Stomach (tissue), 9 donors: ENCODE results near the gene SWI5. TPM values are rescaled to one million over a fixed set of nuclear protein-coding genes. Genes with fewer than 3 reads are reported as not detected.
A peak's percentile ranks its signal among the peaks of the same experiment; 100 is the strongest.

Experiments used
- DNase-seq, 2 donors: peaks; one replicate each; pipeline versions ENCODE4 v3.0.0 to v3.0.0-alpha.2; 2013 to 2019
- H3K27ac ChIP-seq, 5 donors: fragments of 200-600 bp in 4 of 5; sonication (generic) in 4 of 5; one replicate each; pipeline ENCODE4 v1.5.1; 2013 to 2019; ENCODE audit warnings: mild to moderate bottlenecking in 1 of 5, moderate library complexity in 1 of 5
- H3K27me3 ChIP-seq, 3 donors: fragments of 200-600 bp; sonication (generic); one replicate each; pipeline ENCODE4 v1.5.1; 2017 to 2019; ENCODE audit warnings: mixed run types in 1 of 3
- H3K36me3 ChIP-seq, 4 donors: fragments of 200-600 bp; sonication (generic); 1 replicate in 3 of 4; 2 replicates in 1 of 4; pipeline ENCODE4 v1.5.1; 2016 to 2019
- H3K4me1 ChIP-seq, 4 donors: fragments of 200-600 bp; sonication (generic); one replicate each; pipeline ENCODE4 v1.5.1; 2016 to 2019
- H3K4me3 ChIP-seq, 4 donors: fragments of 200-600 bp; sonication (generic) in 3 of 4; one replicate each; pipeline ENCODE4 v1.5.1; 2016 to 2019; ENCODE audit warnings: mild to moderate bottlenecking in 1 of 4
- H3K9me3 ChIP-seq, 4 donors: fragments of 200-600 bp; sonication (generic); one replicate each; pipeline ENCODE4 v1.5.1; 2016 to 2019
- CTCF ChIP-seq, 7 experiments: fragments of 450-650 bp in 4 of 7; fragments of 200-600 bp in 3 of 7; sonication (generic) in 3 of 7; IDR thresholded peaks; one replicate each; pipeline ENCODE4 v1.5.1; 2016 to 2019; ENCODE audit warnings: antibody characterized with exemption in 7 of 7, control low read depth in 2 of 7, mild to moderate bottlenecking in 1 of 7
- EP300 ChIP-seq: sonication (generic); formaldehyde crosslinking; IDR thresholded peaks from one replicate; pipeline ENCODE4 v1.6.1; 2017; ENCODE audit warnings: antibody characterized with exemption
- POLR2A ChIP-seq, 4 donors: fragments of 450-650 bp; IDR thresholded peaks; one replicate each; pipeline ENCODE4 v1.6.1; 2016; ENCODE audit warnings: antibody characterized with exemption in 4 of 4, control low read depth in 2 of 4, mild to moderate bottlenecking in 1 of 4, moderate library complexity in 1 of 4
- POLR2AphosphoS5 ChIP-seq, 3 donors: sonication (generic); formaldehyde crosslinking; IDR thresholded peaks; one replicate each; pipeline ENCODE4 v1.6.1; 2016; ENCODE audit warnings: antibody characterized with exemption in 3 of 3
- WGBS, 5 donors: extraction: QIAGEN DNeasy Blood & Tissue Kit in 3 of 5; methylation state at CpG; one replicate each; pipeline versions ENCODE4 v1.1.5 to v1.1.7; 2013 to 2018; 5-methylcytosine and 5-hydroxymethylcytosine counted together
- intact Hi-C: fragments of 100-400 bp; cut with DNase I; formaldehyde crosslinking; loops from one replicate; pipeline ENCODE4 v1.15.1; 2023; ENCODE audit warnings: low total_unique reads
- polyA plus RNA-seq, 3 donors: library from polyadenylated mRNA; stranded (reverse); fragments of 200-250 nt; gene quantifications; one replicate each; pipeline ENCODE4 v1.2.3, GENCODE V29; 2013
- total RNA-seq, 5 donors: library from RNA; depleted of rRNA; stranded (reverse); fragments of >200 nt; gene quantifications; one replicate each; pipeline versions ENCODE4 v1.1.0 to v1.2.3, GENCODE V29; 2014 to 2016
- donor health status: healthy with polysubstance abuse.
- donor health status: Bipolar disorder and iron deficiency.
- donor health status: healthy.

Gene SWI5
- total and polyA plus RNA-seq, 8 donors: 8.1 to 61.3 (median 32.9) TPM; not detected in 2

DNA sequence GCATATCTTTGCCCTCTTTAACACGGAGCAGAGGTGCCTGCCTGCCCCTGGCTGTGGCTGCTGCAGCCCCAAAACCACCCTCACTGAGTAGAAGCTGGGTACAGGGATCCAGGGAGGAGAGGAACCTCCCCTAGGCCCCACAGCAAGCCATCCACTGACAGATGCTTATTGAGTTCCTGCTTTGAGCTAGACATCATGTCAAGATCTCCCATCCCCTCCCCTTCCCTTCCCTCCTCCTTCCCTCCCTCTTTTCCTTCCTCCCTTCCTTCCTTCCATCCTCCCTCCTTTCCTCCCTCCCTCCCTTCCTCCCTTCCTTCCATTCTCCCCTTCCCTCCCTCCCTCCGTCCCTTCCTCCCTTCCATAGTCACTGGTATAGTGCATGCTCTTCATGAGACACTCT, 29.6 kb upstream of the SWI5 start:
- intact Hi-C loops: no loop called here
- Histone ChIP-seq H3K27me3 (peaks cover 0 to 47% (median 10%) of the 10 kb centered on the region in 3 donors), H3K27ac (peak overlapping the region in 3 of 5 donors; percentile 67 to 75 (median 73)), H3K4me1 (peaks cover 16 to 41% (median 37%) of the 10 kb centered on the region in 4 donors), H3K9me3 (no peaks in the 10 kb centered on the region), H3K36me3 (no peaks in the 10 kb centered on the region), H3K4me3 (no peak overlapping the region)
- no peak for TF ChIP-seq POLR2A (IDR thresholded peaks at IDR 0.05)
- no peak for TF ChIP-seq EP300
- no peak for TF ChIP-seq CTCF (IDR thresholded peaks at IDR 0.05)
- no peak for TF ChIP-seq POLR2AphosphoS5 (IDR thresholded peaks at IDR 0.05)
- WGBS, 5 donors: 48 to 79% (median 70%) methylated on average over 2 of the region's 2 CpGs
- DNase-seq: no peak

GRCh38 chr9:128247226-128247803, 28.8 kb upstream of the SWI5 start:
- H3K4me3 ChIP-seq: no peak overlapping the region
- intact Hi-C loops: no loop called here
- 74 to 100% (median 83%) methylated on average over 1 to 5 of the region's 5 CpGs for WGBS, 5 donors
- no peaks in the 10 kb centered on the region for H3K36me3 ChIP-seq
- no peak overlapping the region for H3K27ac ChIP-seq
- no peak for DNase-seq
- no peaks in the 10 kb centered on the region for H3K9me3 ChIP-seq
- peaks cover 18 to 42% (median 37%) of the 10 kb centered on the region in 4 donors for H3K4me1 ChIP-seq
- no peak for TF ChIP-seq POLR2A (IDR thresholded peaks at IDR 0.05)
- TF ChIP-seq EP300: no peak
- TF ChIP-seq POLR2AphosphoS5 (IDR thresholded peaks at IDR 0.05): no peak
- TF ChIP-seq CTCF (IDR thresholded peaks at IDR 0.05): no peak
- peaks cover 0 to 54% (median 10%) of the 10 kb centered on the region in 3 donors for H3K27me3 ChIP-seq

DNA sequence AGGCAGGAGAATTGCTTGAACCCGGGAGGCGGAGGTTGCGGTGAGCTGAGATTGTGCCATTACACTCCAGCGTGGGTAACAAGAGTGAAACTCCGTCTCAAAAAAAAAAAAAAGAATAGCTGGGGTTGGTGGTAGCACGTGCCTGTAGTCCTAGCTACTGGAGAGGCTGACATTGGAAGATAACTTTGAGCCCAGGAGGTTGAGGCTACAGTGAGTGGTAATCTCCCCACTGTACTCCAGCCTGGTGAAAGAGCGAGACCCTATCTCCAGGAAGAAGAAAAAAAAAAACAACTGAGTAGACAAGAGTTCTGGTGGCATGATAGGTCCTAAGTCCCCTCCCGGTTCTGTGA, 26.5 kb upstream of the SWI5 start:
- peaks cover 18 to 38% (median 37%) of the 10 kb centered on the region in 4 donors for H3K4me1 ChIP-seq
- H3K4me3 ChIP-seq: peak overlapping the region in 1 of 4 donors; percentile 54
- WGBS, 5 donors: 60 to 81% (median 77%) methylated on average over 8 of the region's 8 CpGs
- intact Hi-C loops: no loop called here
- DNase-seq: peak in 1 of 2 donors; percentile 39
- H3K27ac ChIP-seq: peak overlapping the region in 3 of 5 donors; percentile 19 to 60 (median 49)
- no peaks in the 10 kb centered on the region for H3K9me3 ChIP-seq
- peaks cover 0 to 36% (median 6%) of the 10 kb centered on the region in 3 donors for H3K27me3 ChIP-seq
- H3K36me3 ChIP-seq: no peaks in the 10 kb centered on the region
- no peak for TF ChIP-seq CTCF (IDR thresholded peaks at IDR 0.05)

- Histone ChIP-seq H3K27ac (peak overlapping the region; percentile 19 to 60 (median 49)), H3K27me3 (peaks cover 0 to 30% (median under 1%) of the 10 kb centered on the region in 3 donors), H3K4me3 (peak overlapping the region; percentile 40 to 54 (median 48)), H3K9me3 (no peaks in the 10 kb centered on the region), H3K4me1 (peaks cover 16 to 35% (median 32%) of the 10 kb centered on the region in 4 donors), H3K36me3 (peaks cover 0 to 3% (median 0%) of the 10 kb centered on the region in 4 donors)
- WGBS, 5 donors: 8 to 48% (median 14%) methylated on average over 20 to 81 of the region's 81 CpGs
- DNase-seq: peak; percentile 96 to 99
- intact Hi-C loops: no loop called here
- TF ChIP-seq POLR2AphosphoS5 (IDR thresholded peaks at IDR 0.05) (peak in 1 of 3 donors; percentile 13), EP300 (no peak)
These were observed 25.9 kb upstream of the SWI5 start for GRCh38 chr9:128249908-128250838.
